Mesenchymal stem cell (in vitro differentiated cells and primary cell): ENCODE data around the gene CFP.

Experiments used
- DNase-seq: peaks from one replicate; pipeline ENCODE4 v3.0.0-alpha.2; 2013
- H2AFZ ChIP-seq: one replicate; pipeline ENCODE4 v1.6.1; 2013; ENCODE audit warnings: low read depth, mild to moderate bottlenecking, control low read depth, inconsistent platforms, low read length, moderate library complexity
- H2AK5ac ChIP-seq: 2 replicates; pipeline ENCODE4 v1.6.1; 2013; ENCODE audit warnings: low read length, moderate library complexity, mild to moderate bottlenecking, inconsistent platforms; ENCODE audit not compliant: severe bottlenecking
- H2BK120ac ChIP-seq: one replicate; pipeline ENCODE4 v1.6.1; 2013; ENCODE audit warnings: low read depth, mild to moderate bottlenecking, inconsistent platforms, low read length, moderate library complexity
- H2BK12ac ChIP-seq, 2 experiments: one replicate each; pipeline ENCODE4 v1.6.1; 2013; ENCODE audit warnings: inconsistent platforms in 2 of 2, low read length in 2 of 2, mild to moderate bottlenecking in 2 of 2, moderate library complexity in 2 of 2, control low read depth in 1 of 2
- H2BK15ac ChIP-seq: one replicate; pipeline ENCODE4 v1.6.1; 2013; ENCODE audit warnings: mild to moderate bottlenecking, low read depth, inconsistent platforms; ENCODE audit not compliant: poor library complexity, severe bottlenecking
- H2BK5ac ChIP-seq: 2 replicates; pipeline ENCODE4 v1.6.1; 2013; ENCODE audit warnings: low read depth, mild to moderate bottlenecking, low read length, control low read depth, inconsistent platforms; ENCODE audit not compliant: poor library complexity, severe bottlenecking
- H3K14ac ChIP-seq, 2 experiments: one replicate each; pipeline ENCODE4 v1.6.1; 2013; ENCODE audit warnings: inconsistent platforms in 2 of 2, low read length in 2 of 2, control low read depth in 1 of 2, mild to moderate bottlenecking in 1 of 2, moderate library complexity in 1 of 2
- H3K18ac ChIP-seq, 2 experiments: one replicate each; pipeline ENCODE4 v1.6.1; 2013; ENCODE audit warnings: inconsistent platforms in 2 of 2, low read length in 2 of 2, control low read depth in 1 of 2, low read depth in 1 of 2, mild to moderate bottlenecking in 1 of 2
- H3K23ac ChIP-seq, 2 experiments: one replicate each; pipeline ENCODE4 v1.6.1; 2013; ENCODE audit warnings: inconsistent platforms in 2 of 2, low read length in 2 of 2, mild to moderate bottlenecking in 2 of 2, moderate library complexity in 2 of 2, control low read depth in 1 of 2
- H3K27ac ChIP-seq: 2 replicates; pipeline ENCODE4 v1.5.1; 2013; ENCODE audit warnings: mild to moderate bottlenecking, moderate library complexity, low read length, control low read depth, inconsistent platforms; ENCODE audit not compliant: poor library complexity, severe bottlenecking
- H3K27me3 ChIP-seq, 2 experiments: 2 replicates each; pipeline versions ENCODE4 v1.6.1 to v1.7.0; 2013; ENCODE audit warnings: low read length in 2 of 2, mild to moderate bottlenecking in 2 of 2, moderate library complexity in 2 of 2, control low read depth in 1 of 2, inconsistent platforms in 1 of 2; ENCODE audit not compliant: control insufficient read depth in 1 of 2, insufficient read depth in 1 of 2
- H3K36me3 ChIP-seq, 2 experiments: 2 replicates each; pipeline versions ENCODE4 v1.6.1 to v1.7.0; 2013; ENCODE audit warnings: low read length in 2 of 2, control low read depth in 1 of 2, inconsistent platforms in 1 of 2, low read depth in 1 of 2, mild to moderate bottlenecking in 1 of 2; ENCODE audit not compliant: insufficient read depth in 2 of 2, control insufficient read depth in 1 of 2
- H3K4ac ChIP-seq, 2 experiments: one replicate each; pipeline ENCODE4 v1.6.1; 2013; ENCODE audit warnings: inconsistent platforms in 2 of 2, low read length in 2 of 2, mild to moderate bottlenecking in 2 of 2, moderate library complexity in 2 of 2, control low read depth in 1 of 2, low read depth in 1 of 2
- H3K4me1 ChIP-seq: 2 replicates; pipeline ENCODE4 v1.6.1; 2013; ENCODE audit warnings: low read depth, low read length, control low read depth; ENCODE audit not compliant: control insufficient read depth, insufficient read depth
- H3K4me2 ChIP-seq: 2 replicates; pipeline ENCODE4 v1.6.1; 2013; ENCODE audit warnings: low read length, mild to moderate bottlenecking, inconsistent platforms; ENCODE audit not compliant: poor library complexity, severe bottlenecking
- H3K4me3 ChIP-seq, 2 experiments: 2 replicates each; pipeline versions ENCODE4 v1.5.1 to v1.7.0; 2013; ENCODE audit warnings: low read length in 2 of 2, mild to moderate bottlenecking in 2 of 2, control low read depth in 1 of 2, low read depth in 1 of 2; ENCODE audit not compliant: insufficient read depth in 1 of 2
- H3K79me1 ChIP-seq: replicated peaks from 2 replicates; pipeline ENCODE4 v1.6.1; 2013; ENCODE audit warnings: mild to moderate bottlenecking, control low read depth, low read length, inconsistent platforms; ENCODE audit not compliant: poor library complexity, severe bottlenecking
- H3K9ac ChIP-seq: 2 replicates; pipeline ENCODE4 v1.7.0; 2013; ENCODE audit warnings: mild to moderate bottlenecking, low read length, moderate library complexity
- H3K9me3 ChIP-seq: 2 replicates; pipeline ENCODE4 v1.7.0; 2013; ENCODE audit warnings: mild to moderate bottlenecking, low read length; ENCODE audit not compliant: control insufficient read depth
- H4K8ac ChIP-seq: one replicate; pipeline ENCODE4 v1.6.1; 2013; ENCODE audit warnings: inconsistent platforms, mild to moderate bottlenecking, low read length, moderate library complexity
- H4K91ac ChIP-seq: one replicate; pipeline ENCODE4 v1.6.1; 2013; ENCODE audit warnings: mild to moderate bottlenecking, low read length, inconsistent platforms
- WGBS: methylation state at CpG from one replicate; pipeline ENCODE4 v1.1.7; 2013; ENCODE audit warnings: mixed read lengths; 5-methylcytosine and 5-hydroxymethylcytosine counted together

CFP gene

GRCh38 chrX:47585273-47585672 lies 44.5 kb downstream of the CFP start:
- Histone ChIP-seq H3K4me3 (peak overlapping the region in 1 of 2 experiments; percentile 80), H2BK120ac (no peak overlapping the region), H3K9me3 (no peaks in the 10 kb centered on the region), H2AFZ (no peak overlapping the region), H2BK12ac (no peak overlapping the region), H3K36me3 (peaks cover 19 to 24% of the 10 kb centered on the region in 2 experiments), H3K4me1 (peaks cover 12% of the 10 kb centered on the region), H4K91ac (no peak overlapping the region), H2BK5ac (no peak overlapping the region), H3K4ac (no peak overlapping the region), H3K4me2 (no peak overlapping the region), H4K8ac (no peak overlapping the region), H3K27me3 (peaks cover 0 to 7% of the 10 kb centered on the region in 2 experiments), H3K27ac (no peak overlapping the region), H3K79me1 (peaks cover 3% of the 10 kb centered on the region), H3K14ac (no peak overlapping the region), H2BK15ac (no peak overlapping the region), H3K18ac (no peak overlapping the region), H3K23ac (no peak overlapping the region), H3K9ac (peak overlapping the region; percentile 91), H2AK5ac (no peak overlapping the region)
- no peak for DNase-seq
- WGBS = 97% methylated on average over 16 of the region's 16 CpGs

GRCh38 chrX:47584714-47585113 lies 45.0 kb downstream of the CFP start:
- no peak overlapping the region for H2BK5ac ChIP-seq
- H3K27me3 ChIP-seq = peaks cover 0 to 7% of the 10 kb centered on the region in 2 experiments
- H2AK5ac ChIP-seq = no peak overlapping the region
- no peak overlapping the region for H4K91ac ChIP-seq
- no peak overlapping the region for H3K4ac ChIP-seq
- peaks cover 19 to 24% of the 10 kb centered on the region in 2 experiments for H3K36me3 ChIP-seq
- H3K9ac ChIP-seq = peak overlapping the region; percentile 91
- no peak overlapping the region for H3K4me2 ChIP-seq
- no peak overlapping the region for H4K8ac ChIP-seq
- no peak overlapping the region for H2AFZ ChIP-seq
- H3K4me1 ChIP-seq = peaks cover 12% of the 10 kb centered on the region
- H3K79me1 ChIP-seq = peaks cover 3% of the 10 kb centered on the region
- DNase-seq = no peak
- H2BK15ac ChIP-seq = no peak overlapping the region
- no peak overlapping the region for H3K14ac ChIP-seq
- H3K23ac ChIP-seq = no peak overlapping the region
- 92% methylated on average over 2 of the region's 6 CpGs for WGBS
- no peak overlapping the region for H2BK12ac ChIP-seq
- peak overlapping the region in 1 of 2 experiments; percentile 80 for H3K4me3 ChIP-seq
- no peak overlapping the region for H3K27ac ChIP-seq
- no peaks in the 10 kb centered on the region for H3K9me3 ChIP-seq
- H2BK120ac ChIP-seq = no peak overlapping the region
- H3K18ac ChIP-seq = no peak overlapping the region

GRCh38 chrX:47583240-47583861 lies 46.4 kb downstream of the CFP start:
- H3K4me1 ChIP-seq = peaks cover 13% of the 10 kb centered on the region
- H4K91ac ChIP-seq = no peak overlapping the region
- H3K14ac ChIP-seq = peak overlapping the region in 1 of 2 experiments; percentile 95
- no peak overlapping the region for H3K4ac ChIP-seq
- no peak overlapping the region for H3K23ac ChIP-seq
- peaks cover 3% of the 10 kb centered on the region for H3K79me1 ChIP-seq
- peak overlapping the region; percentile 91 for H3K9ac ChIP-seq
- peaks cover 0 to 7% of the 10 kb centered on the region in 2 experiments for H3K27me3 ChIP-seq
- H3K4me2 ChIP-seq = peak overlapping the region; percentile 61
- peak overlapping the region in 1 of 2 experiments; percentile 28 for H3K18ac ChIP-seq
- WGBS = 79% methylated on average over 7 of the region's 8 CpGs
- H2BK120ac ChIP-seq = no peak overlapping the region
- no peak overlapping the region for H4K8ac ChIP-seq
- no peak overlapping the region for H2AK5ac ChIP-seq
- H2BK12ac ChIP-seq = no peak overlapping the region
- no peak overlapping the region for H2AFZ ChIP-seq
- H3K9me3 ChIP-seq = no peaks in the 10 kb centered on the region
- peak overlapping the region in 1 of 2 experiments; percentile 80 for H3K4me3 ChIP-seq
- H2BK15ac ChIP-seq = no peak overlapping the region
- H3K27ac ChIP-seq = no peak overlapping the region
- no peak for DNase-seq
- H3K36me3 ChIP-seq = peaks cover 19 to 24% of the 10 kb centered on the region in 2 experiments
- H2BK5ac ChIP-seq = no peak overlapping the region

GRCh38 chrX:47581731-47582647 lies 47.7 kb downstream of the CFP start, which contains the start of gene TIMP1:
Gene TIMP1, plus strand, starts transcription at chrX:47582436. Its CDS starts 980 bp downstream, at chrX:47583416.
- Histone ChIP-seq H3K27me3 (peaks cover 0 to 7% of the 10 kb centered on the region in 2 experiments), H2BK5ac (no peak within 1 kb of the TSS), H3K36me3 (peaks cover 19 to 24% of the 10 kb centered on the region in 2 experiments), H3K18ac (peak within 1 kb of the TSS; percentile 86 to 97), H4K8ac (peak within 1 kb of the TSS; percentile 89), H3K79me1 (peaks cover 3% of the 10 kb centered on the region), H2AK5ac (peak within 1 kb of the TSS; percentile 33), H2BK120ac (peak within 1 kb of the TSS; percentile 79), H3K4me2 (peak within 1 kb of the TSS; percentile 61), H3K27ac (peak within 1 kb of the TSS; percentile 47), H2AFZ (peak within 1 kb of the TSS; percentile 14), H2BK15ac (no peak within 1 kb of the TSS), H3K9me3 (no peaks in the 10 kb centered on the region), H2BK12ac (peak within 1 kb of the TSS; percentile 71 to 97), H3K4me3 (peak within 1 kb of the TSS; percentile 66 to 80), H3K14ac (peak within 1 kb of the TSS in 1 of 2 experiments; percentile 96), H3K4me1 (peaks cover 16% of the 10 kb centered on the region), H3K23ac (no peak within 1 kb of the TSS), H3K4ac (peak within 1 kb of the TSS in 1 of 2 experiments; percentile 84), H4K91ac (peak within 1 kb of the TSS; percentile 98), H3K9ac (peak within 1 kb of the TSS; percentile 91)
- peak; percentile 95 for DNase-seq
- WGBS = 5% methylated on average over 19 of the region's 28 CpGs
